Erythroblast (primary cell): ENCODE results near the gene GALNT10.

Experiments
- GATA1 ChIP-seq: IDR thresholded peaks from 2 replicates; pipeline ENCODE4 v1.6.1; 2011; ENCODE audit warnings: low read depth, mild to moderate bottlenecking, control low read depth, low read length, moderate library complexity
- POLR2A ChIP-seq: IDR thresholded peaks from 2 replicates; pipeline ENCODE4 v1.6.1; 2011; ENCODE audit warnings: mild to moderate bottlenecking, low read length

DNA sequence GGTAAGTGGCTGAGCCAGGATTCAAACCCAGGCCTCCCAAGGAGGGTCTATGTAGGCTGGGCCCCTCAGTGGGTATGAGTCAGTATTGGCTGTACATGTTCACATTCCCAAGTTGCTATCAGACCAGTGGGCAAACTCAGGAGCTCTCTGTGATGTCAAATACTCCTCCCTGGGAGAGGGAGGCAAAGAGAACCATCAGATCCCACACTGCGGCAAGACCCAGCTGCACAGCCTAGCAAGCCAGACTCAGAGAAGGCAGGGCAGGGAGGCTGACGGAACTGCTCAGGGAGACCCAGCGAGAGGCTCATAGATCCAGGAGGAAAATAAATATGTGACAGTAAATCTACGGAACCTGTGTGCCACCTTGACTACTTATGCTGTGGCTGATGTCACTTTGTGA, 212.7 kb downstream of the GALNT10 start:
- no peak for TF ChIP-seq GATA1
- TF ChIP-seq POLR2A, result no peak
